HL-60 (cell line): ENCODE measurements around the gene MAP3K2.

Experiments used
- GABPA ChIP-seq: IDR thresholded peaks from 2 replicates; pipeline ENCODE4 v1.6.1; 2012; ENCODE audit warnings: low read depth
- POLR2AphosphoS5 ChIP-seq: IDR thresholded peaks from 2 replicates; pipeline ENCODE4 v1.6.1; 2012; ENCODE audit warnings: low read depth
- REST ChIP-seq: IDR thresholded peaks from 2 replicates; pipeline ENCODE4 v1.6.1; 2012; ENCODE audit warnings: low read depth; ENCODE audit not compliant: insufficient replicate concordance
- TF ChIP-seq, protein P1 (sequence below): IDR thresholded peaks from one replicate; pipeline ENCODE4 v1.5.1; 2011; ENCODE audit warnings: low read length, control low read depth, inconsistent platforms; ENCODE audit not compliant: insufficient read depth

GRCh38 chr2:127275356-127275755 lies 112.4 kb downstream of the MAP3K2 start:
- TF ChIP-seq POLR2AphosphoS5 (no peak), REST (no peak), GABPA (no peak)
- TF ChIP-seq, protein P1, sequence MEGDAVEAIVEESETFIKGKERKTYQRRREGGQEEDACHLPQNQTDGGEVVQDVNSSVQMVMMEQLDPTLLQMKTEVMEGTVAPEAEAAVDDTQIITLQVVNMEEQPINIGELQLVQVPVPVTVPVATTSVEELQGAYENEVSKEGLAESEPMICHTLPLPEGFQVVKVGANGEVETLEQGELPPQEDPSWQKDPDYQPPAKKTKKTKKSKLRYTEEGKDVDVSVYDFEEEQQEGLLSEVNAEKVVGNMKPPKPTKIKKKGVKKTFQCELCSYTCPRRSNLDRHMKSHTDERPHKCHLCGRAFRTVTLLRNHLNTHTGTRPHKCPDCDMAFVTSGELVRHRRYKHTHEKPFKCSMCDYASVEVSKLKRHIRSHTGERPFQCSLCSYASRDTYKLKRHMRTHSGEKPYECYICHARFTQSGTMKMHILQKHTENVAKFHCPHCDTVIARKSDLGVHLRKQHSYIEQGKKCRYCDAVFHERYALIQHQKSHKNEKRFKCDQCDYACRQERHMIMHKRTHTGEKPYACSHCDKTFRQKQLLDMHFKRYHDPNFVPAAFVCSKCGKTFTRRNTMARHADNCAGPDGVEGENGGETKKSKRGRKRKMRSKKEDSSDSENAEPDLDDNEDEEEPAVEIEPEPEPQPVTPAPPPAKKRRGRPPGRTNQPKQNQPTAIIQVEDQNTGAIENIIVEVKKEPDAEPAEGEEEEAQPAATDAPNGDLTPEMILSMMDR: no peak
